GM23248 (cell line): ENCODE results near the gene CXCL6. TPM values are rescaled to one million over a fixed set of nuclear protein-coding genes. Genes with fewer than 3 reads are reported as not detected.

Experiments used
- DNase-seq: peaks from one replicate; pipeline ENCODE4 v3.0.0-alpha.2; 2015
- H2AFZ ChIP-seq: fragments of 200-600 bp; sonication (generic); 2 replicates; pipeline ENCODE4 v1.6.1; 2016; ENCODE audit warnings: antibody characterized with exemption
- H3F3A ChIP-seq: fragments of 200-600 bp; sonication (generic); 2 replicates; pipeline ENCODE4 v1.6.1; 2016; ENCODE audit warnings: mild to moderate bottlenecking, antibody characterized with exemption, mixed run types; ENCODE audit not compliant: insufficient read depth
- H3K27ac ChIP-seq: fragments of 200-600 bp; sonication (generic); 2 replicates; pipeline ENCODE4 v1.5.1; 2016; ENCODE audit warnings: mild to moderate bottlenecking
- H3K27me3 ChIP-seq: fragments of 200-600 bp; sonication (generic); replicated peaks from 2 replicates; pipeline ENCODE4 v1.6.1; 2016; ENCODE audit warnings: mild to moderate bottlenecking; ENCODE audit not compliant: insufficient read depth
- H3K36me3 ChIP-seq: fragments of 200-600 bp; sonication (generic); 2 replicates; pipeline ENCODE4 v1.6.1; 2016; ENCODE audit warnings: low read depth, mild to moderate bottlenecking
- H3K4me1 ChIP-seq: fragments of 200-600 bp; sonication (generic); 2 replicates; pipeline ENCODE4 v1.6.1; 2016; ENCODE audit warnings: mild to moderate bottlenecking; ENCODE audit not compliant: insufficient read depth
- H3K4me2 ChIP-seq: fragments of 200-600 bp; sonication (generic); one replicate; pipeline ENCODE4 v1.6.1; 2016; ENCODE audit warnings: mild to moderate bottlenecking; ENCODE audit not compliant: unreplicated experiment
- H3K4me3 ChIP-seq: fragments of 200-600 bp; sonication (generic); 2 replicates; pipeline ENCODE4 v1.5.1; 2016; ENCODE audit warnings: mild to moderate bottlenecking
- H3K79me2 ChIP-seq: fragments of 200-600 bp; sonication (generic); 2 replicates; pipeline ENCODE4 v1.6.1; 2016; ENCODE audit warnings: mild to moderate bottlenecking; ENCODE audit not compliant: insufficient read depth
- H3K9ac ChIP-seq: fragments of 200-600 bp; sonication (generic); 2 replicates; pipeline ENCODE4 v1.6.1; 2016; ENCODE audit warnings: mild to moderate bottlenecking
- H3K9me2 ChIP-seq: fragments of 200-600 bp; sonication (generic); 2 replicates; pipeline ENCODE4 v1.6.1; 2016; ENCODE audit warnings: mixed run types, mild to moderate bottlenecking, moderate library complexity; ENCODE audit not compliant: insufficient read depth
- H3K9me3 ChIP-seq: fragments of 200-600 bp; sonication (generic); one replicate; pipeline ENCODE4 v1.6.1; 2017; ENCODE audit warnings: low read depth
- H4K20me1 ChIP-seq: fragments of 200-600 bp; sonication (generic); 2 replicates; pipeline ENCODE4 v1.6.0; 2016; ENCODE audit not compliant: insufficient read depth
- EZH2 ChIP-seq: fragments of 200-600 bp; sonication (generic); IDR thresholded peaks from 2 replicates; pipeline ENCODE4 v1.6.1; 2018; ENCODE audit warnings: antibody characterized with exemption, mild to moderate bottlenecking; ENCODE audit not compliant: insufficient read depth, poor library complexity, severe bottlenecking
- EZH2phosphoT487 ChIP-seq: fragments of 200-600 bp; sonication (generic); IDR thresholded peaks from 2 replicates; pipeline ENCODE4 v1.6.1; 2018; ENCODE audit warnings: antibody characterized with exemption, moderate library complexity, mild to moderate bottlenecking, low read depth; ENCODE audit not compliant: insufficient read depth
- WGBS, 2 experiments: methylation state at CpG; one replicate each; pipeline ENCODE4 v1.1.6; 2015 to 2017; ENCODE audit warnings: low lambda C conversion rate in 2 of 2, low coverage in 1 of 2; ENCODE audit errors: missing lambda C conversion rate in 2 of 2; 5-methylcytosine and 5-hydroxymethylcytosine counted together
- in situ Hi-C: fragments of 300-500 bp; cut with MboI; formaldehyde crosslinking; loops from 2 replicates; pipeline ENCODE4 v1.15.0; 2020
- polyA plus RNA-seq: library from polyadenylated mRNA; unstranded; fragments of >200 nt; fragmentation: Nextera tagmentation; extraction: Ambion mirVana; gene quantifications from 2 replicates; pipeline ENCODE4 v1.2.1, GENCODE V29; 2016
- total RNA-seq: library from RNA; depleted of rRNA; stranded (reverse); fragments of >200 nt; shearing (Covaris generic); gene quantifications from 2 replicates; pipeline ENCODE4 v1.2.3, GENCODE V29; 2014

The CXCL6 gene
- total and polyA plus RNA-seq, 2 experiments from 2014 or later, result 8.1 to 17.9 TPM

- H3F3A ChIP-seq, result no peaks in the 10 kb centered on the region
- no peaks in the 10 kb centered on the region for H3K79me2 ChIP-seq
- no peaks in the 10 kb centered on the region for H3K36me3 ChIP-seq
- H2AFZ ChIP-seq, result no peak overlapping the region
- no peaks in the 10 kb centered on the region for H3K4me1 ChIP-seq
- in situ Hi-C loops, result no loop called here
- H3K9me3 ChIP-seq, result no peaks in the 10 kb centered on the region
- TF ChIP-seq EZH2 (no peak), EZH2phosphoT487 (no peak)
- H3K4me2 ChIP-seq, result no peak overlapping the region
- DNase-seq, result no peak
- H3K9me2 ChIP-seq, result no peaks in the 10 kb centered on the region
- no peaks in the 10 kb centered on the region for H4K20me1 ChIP-seq
- no peaks in the 10 kb centered on the region for H3K27me3 ChIP-seq
- H3K27ac ChIP-seq, result no peak overlapping the region
- H3K9ac ChIP-seq, result no peak overlapping the region
- no peak overlapping the region for H3K4me3 ChIP-seq
- 70 to 71% methylated on average over 2 of the region's 2 CpGs for WGBS, 2 experiments
Observed at GRCh38 chr4:73801692-73802091, 34.8 kb upstream of the CXCL6 start.

- H3K27ac ChIP-seq, result no peak overlapping the region
- no peak overlapping the region for H2AFZ ChIP-seq
- TF ChIP-seq EZH2phosphoT487, result no peak
- no peak for TF ChIP-seq EZH2
- no peaks in the 10 kb centered on the region for H3K36me3 ChIP-seq
- no peaks in the 10 kb centered on the region for H3K9me2 ChIP-seq
- H3K4me2 ChIP-seq, result no peak overlapping the region
- H3K9me3 ChIP-seq, result no peaks in the 10 kb centered on the region
- H3K27me3 ChIP-seq, result no peaks in the 10 kb centered on the region
- no peaks in the 10 kb centered on the region for H3K4me1 ChIP-seq
- DNase-seq, result no peak
- no peaks in the 10 kb centered on the region for H3K79me2 ChIP-seq
- H3K9ac ChIP-seq, result no peak overlapping the region
- no peaks in the 10 kb centered on the region for H4K20me1 ChIP-seq
- H3F3A ChIP-seq, result no peaks in the 10 kb centered on the region
- in situ Hi-C loops, result no loop called here
- 63 to 66% methylated on average over 3 of the region's 3 CpGs for WGBS, 2 experiments
- H3K4me3 ChIP-seq, result no peak overlapping the region
Observed at GRCh38 chr4:73803213-73803612, 33.3 kb upstream of the CXCL6 start.

DNA sequence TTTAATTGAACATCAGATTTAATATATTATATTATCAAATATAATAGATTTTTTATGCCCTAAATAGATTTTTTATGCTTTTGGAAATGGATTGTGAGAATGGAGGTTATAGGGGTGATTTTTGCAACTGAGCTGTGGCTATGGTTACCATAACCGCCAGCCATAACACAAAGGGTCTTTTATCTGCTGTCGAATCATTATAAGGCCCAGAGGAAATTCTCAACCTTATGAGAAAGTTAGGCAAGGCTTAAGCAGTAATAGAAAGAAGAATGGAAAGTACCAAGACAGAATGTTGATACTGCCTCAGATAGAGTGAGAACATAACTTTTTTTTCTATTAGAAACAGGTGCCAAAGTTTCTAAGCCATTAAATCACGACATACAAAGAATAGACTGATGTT is 26.3 kb upstream of the CXCL6 start:
- H3K79me2 ChIP-seq, result no peaks in the 10 kb centered on the region
- no peak overlapping the region for H3K9ac ChIP-seq
- no peak overlapping the region for H2AFZ ChIP-seq
- no peaks in the 10 kb centered on the region for H3K36me3 ChIP-seq
- H3K4me1 ChIP-seq, result no peaks in the 10 kb centered on the region
- H3K9me2 ChIP-seq, result no peaks in the 10 kb centered on the region
- no peaks in the 10 kb centered on the region for H3F3A ChIP-seq
- no peaks in the 10 kb centered on the region for H3K27me3 ChIP-seq
- WGBS, 2 experiments, result 74% methylated on average over 3 of the region's 3 CpGs
- TF ChIP-seq EZH2, result no peak
- no peak for TF ChIP-seq EZH2phosphoT487
- no peaks in the 10 kb centered on the region for H4K20me1 ChIP-seq
- no peak overlapping the region for H3K4me2 ChIP-seq
- H3K27ac ChIP-seq, result no peak overlapping the region
- H3K4me3 ChIP-seq, result no peak overlapping the region
- no peaks in the 10 kb centered on the region for H3K9me3 ChIP-seq
- in situ Hi-C loops, result no loop called here
- DNase-seq, result no peak

GRCh38 chr4:73811841-73812240 is 24.6 kb upstream of the CXCL6 start:
- Histone ChIP-seq H3K36me3 (no peaks in the 10 kb centered on the region), H3K4me3 (no peak overlapping the region), H3K4me1 (no peaks in the 10 kb centered on the region), H4K20me1 (no peaks in the 10 kb centered on the region), H3K27me3 (no peaks in the 10 kb centered on the region), H3K4me2 (no peak overlapping the region), H2AFZ (no peak overlapping the region), H3K9me2 (no peaks in the 10 kb centered on the region), H3K9ac (no peak overlapping the region), H3K9me3 (no peaks in the 10 kb centered on the region), H3F3A (peaks cover 5% of the 10 kb centered on the region; the same call in 1 of the 2 replicates), H3K79me2 (no peaks in the 10 kb centered on the region), H3K27ac (no peak overlapping the region)
- 82 to 90% methylated on average over 1 of the region's 1 CpG for WGBS, 2 experiments
- no peak for TF ChIP-seq EZH2phosphoT487
- no peak for TF ChIP-seq EZH2
- DNase-seq, result no peak
- in situ Hi-C loops, result no loop called here

- Histone ChIP-seq H3K4me3 (no peak overlapping the region), H3K4me2 (no peak overlapping the region), H3K27me3 (no peaks in the 10 kb centered on the region), H3K27ac (no peak overlapping the region), H3K79me2 (no peaks in the 10 kb centered on the region), H3K9ac (no peak overlapping the region), H3K36me3 (no peaks in the 10 kb centered on the region), H3K9me3 (no peaks in the 10 kb centered on the region), H3K9me2 (no peaks in the 10 kb centered on the region; the same call in 1 of the 2 replicates), H3F3A (peaks cover 15% of the 10 kb centered on the region), H3K4me1 (peaks cover 11% of the 10 kb centered on the region), H2AFZ (no peak overlapping the region), H4K20me1 (no peaks in the 10 kb centered on the region)
- in situ Hi-C loops, result no loop called here
- TF ChIP-seq EZH2phosphoT487, result no peak
- no peak for TF ChIP-seq EZH2
- WGBS, 2 experiments, result 96 to 97% methylated on average over 1 of the region's 1 CpG
- DNase-seq, result no peak
Observed at GRCh38 chr4:73814679-73815078, 21.8 kb upstream of the CXCL6 start.
